ENCODE results near the gene ARPC4. TPM values are rescaled to one million over a fixed set of nuclear protein-coding genes. Genes with fewer than 3 reads are reported as not detected.

ARPC4 gene
- total and polyA plus RNA-seq, 2 of the 13 experiments (the other 11 are each of a cell fraction or from before 2014, with no cell fraction given), result 30.1 to 83.6 TPM

- ChIA-PET CTCF (ENCODE audit: low intra/inter-chr PET ratio, low total read pairs) (no interaction called here), POLR2A (interaction anchor here (0.8 to 1.3 kb wide), 2 partner anchors 10 to 11 kb away, joined by 4 read pairs; partner anchors contain the start of gene ARPC4)
- in situ Hi-C loops (cut with HindIII; ENCODE audit: extremely low pct_ligation_motif_present, low pct_unique_long_range_greater_than_20kb) (no loop called here), intact Hi-C loops (cut with micrococcal nuclease; ENCODE audit: unreplicated experiment) (no loop called here)
- H4K20me1 ChIP-seq (ENCODE audit: insufficient read depth, low read length), result no peaks in the 10 kb centered on the region
- no peak for ATAC-seq
- FAIRE-seq, result no peak
- DNase-seq (ENCODE audit: low spot score), result no peak
- H3K4me2 ChIP-seq (ENCODE audit: low read depth, low read length), result no peak overlapping the region
- H3K27ac ChIP-seq (ENCODE audit: extremely low read length, insufficient read depth, low read length), result no peak overlapping the region
- no peaks in the 10 kb centered on the region; a peak in 1 of 5 replicates for H3K27me3 ChIP-seq (ENCODE audit: control insufficient read depth in 1 of 2, insufficient read depth in 2 of 2, low read length in 2 of 2)
- H3K79me2 ChIP-seq (ENCODE audit: insufficient read depth, low read length), result no peaks in the 10 kb centered on the region
- H3K9ac ChIP-seq (ENCODE audit: insufficient read depth, low read depth, low read length), result no peak overlapping the region
- no peak overlapping the region for H2AFZ ChIP-seq (ENCODE audit: low read length)
- H3K9me3 ChIP-seq (ENCODE audit: low read length), result no peaks in the 10 kb centered on the region
- no peak overlapping the region for H3K4me3 ChIP-seq (replicated peaks in 1 of 3; ENCODE audit: insufficient read depth in 1 of 3, low read depth in 2 of 3, low read length in 3 of 3)
- H3K36me3 ChIP-seq (replicated peaks in 1 of 2; ENCODE audit: control insufficient read depth in 1 of 2, insufficient read depth in 2 of 2, low read length in 2 of 2), result peaks cover 36 to 75% of the 10 kb centered on the region in 2 experiments
- BruUV-seq (replicated peaks), result no TSS peak
- no peaks in the 10 kb centered on the region for H3K4me1 ChIP-seq (ENCODE audit: insufficient read depth, low read length)
- WGBS (ENCODE audit: low lambda C conversion rate), result 93% methylated on average over 1 of the region's 1 CpG
- TF ChIP-seq CBFB (CRISPR knock-in tag; IDR thresholded peaks at IDR 0.05) (no peak), HOXA7 (CRISPR knock-in tag; IDR thresholded peaks at IDR 0.05) (no peak), ZBTB49 (CRISPR knock-in tag; IDR thresholded peaks at IDR 0.05; ENCODE audit: borderline replicate concordance) (no peak), ZBTB8A (CRISPR knock-in tag; IDR thresholded peaks at IDR 0.05; ENCODE audit: borderline replicate concordance, low read depth) (no peak), YY1 (IDR thresholded peaks at IDR 0.05; ENCODE audit: insufficient read depth, insufficient replicate concordance, low read depth, low read length) (no peak), ZNF260 (CRISPR knock-in tag; IDR thresholded peaks at IDR 0.05; ENCODE audit: borderline replicate concordance, low read depth) (no peak), ZNF724P (CRISPR knock-in tag; IDR thresholded peaks at IDR 0.05; ENCODE audit: borderline replicate concordance) (no peak), MAFF (IDR thresholded peaks at IDR 0.05; ENCODE audit: low read depth, low read length) (no peak), E2F2 (CRISPR knock-in tag; IDR thresholded peaks at IDR 0.05; ENCODE audit: borderline replicate concordance) (no peak), RORA (CRISPR knock-in tag; IDR thresholded peaks at IDR 0.05) (no peak), NFKB2 (CRISPR knock-in tag; IDR thresholded peaks at IDR 0.05; ENCODE audit: borderline replicate concordance) (no peak), ZFP36L2 (CRISPR knock-in tag; IDR thresholded peaks at IDR 0.05) (no peak), ZNF329 (CRISPR knock-in tag; IDR thresholded peaks at IDR 0.05; ENCODE audit: low read depth) (no peak), ZNF10 (CRISPR knock-in tag; IDR thresholded peaks at IDR 0.05; ENCODE audit: borderline replicate concordance, low read depth) (no peak)
- TF ChIP-seq, protein P1, sequence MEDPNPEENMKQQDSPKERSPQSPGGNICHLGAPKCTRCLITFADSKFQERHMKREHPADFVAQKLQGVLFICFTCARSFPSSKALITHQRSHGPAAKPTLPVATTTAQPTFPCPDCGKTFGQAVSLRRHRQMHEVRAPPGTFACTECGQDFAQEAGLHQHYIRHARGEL (CRISPR knock-in tag; IDR thresholded peaks at IDR 0.05), result no peak
- TF ChIP-seq, protein P2, sequence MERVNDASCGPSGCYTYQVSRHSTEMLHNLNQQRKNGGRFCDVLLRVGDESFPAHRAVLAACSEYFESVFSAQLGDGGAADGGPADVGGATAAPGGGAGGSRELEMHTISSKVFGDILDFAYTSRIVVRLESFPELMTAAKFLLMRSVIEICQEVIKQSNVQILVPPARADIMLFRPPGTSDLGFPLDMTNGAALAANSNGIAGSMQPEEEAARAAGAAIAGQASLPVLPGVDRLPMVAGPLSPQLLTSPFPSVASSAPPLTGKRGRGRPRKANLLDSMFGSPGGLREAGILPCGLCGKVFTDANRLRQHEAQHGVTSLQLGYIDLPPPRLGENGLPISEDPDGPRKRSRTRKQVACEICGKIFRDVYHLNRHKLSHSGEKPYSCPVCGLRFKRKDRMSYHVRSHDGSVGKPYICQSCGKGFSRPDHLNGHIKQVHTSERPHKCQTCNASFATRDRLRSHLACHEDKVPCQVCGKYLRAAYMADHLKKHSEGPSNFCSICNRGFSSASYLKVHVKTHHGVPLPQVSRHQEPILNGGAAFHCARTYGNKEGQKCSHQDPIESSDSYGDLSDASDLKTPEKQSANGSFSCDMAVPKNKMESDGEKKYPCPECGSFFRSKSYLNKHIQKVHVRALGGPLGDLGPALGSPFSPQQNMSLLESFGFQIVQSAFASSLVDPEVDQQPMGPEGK (CRISPR knock-in tag; IDR thresholded peaks at IDR 0.05), result no peak
Measured at GRCh38 chr3:9803494-9803893, 10.6 kb downstream of the ARPC4 start.

Data from HepG2 (cell line).